Thymus (tissue), 11 donors: ENCODE results near the gene CDC42EP2. TPM values are rescaled to one million over a fixed set of nuclear protein-coding genes. Genes with fewer than 3 reads are reported as not detected.

Source experiments
- DNase-seq, 9 donors: peaks; one replicate each; pipeline ENCODE4 v3.0.0-alpha.2; 2013; ENCODE audit warnings: low spot score in 9 of 9, low read depth in 6 of 9, missing footprints in 1 of 9
- H3K27ac ChIP-seq, 2 donors: one replicate each; pipeline ENCODE4 v1.5.1; 2013; ENCODE audit warnings: control low read depth in 1 of 2, low read depth in 1 of 2, low read length in 1 of 2, mild to moderate bottlenecking in 1 of 2, moderate library complexity in 1 of 2
- H3K27me3 ChIP-seq, 2 donors: one replicate each; pipeline ENCODE4 v1.5.1; 2013; ENCODE audit warnings: low read length in 1 of 2; ENCODE audit not compliant: control insufficient read depth in 2 of 2, insufficient read depth in 1 of 2
- H3K36me3 ChIP-seq, 2 donors: one replicate each; pipeline ENCODE4 v1.5.1; 2013; ENCODE audit warnings: low read length in 1 of 2, mild to moderate bottlenecking in 1 of 2, moderate library complexity in 1 of 2; ENCODE audit not compliant: control insufficient read depth in 2 of 2, insufficient read depth in 2 of 2
- H3K4me1 ChIP-seq, 2 donors: one replicate each; pipeline ENCODE4 v1.5.1; 2013; ENCODE audit warnings: low read length in 2 of 2; ENCODE audit not compliant: control insufficient read depth in 2 of 2, insufficient read depth in 2 of 2
- H3K4me3 ChIP-seq, 2 donors: one replicate each; pipeline ENCODE4 v1.5.1; 2013; ENCODE audit warnings: low read length in 2 of 2, control low read depth in 1 of 2, mild to moderate bottlenecking in 1 of 2
- H3K9me3 ChIP-seq, 2 donors: one replicate each; pipeline ENCODE4 v1.5.1; 2013; ENCODE audit warnings: low read length in 1 of 2, mild to moderate bottlenecking in 1 of 2; ENCODE audit not compliant: control insufficient read depth in 2 of 2, insufficient read depth in 1 of 2
- WGBS: extraction: QIAGEN DNeasy Blood & Tissue Kit; methylation state at CpG from one replicate; pipeline ENCODE4 v1.1.7; 2013; 5-methylcytosine and 5-hydroxymethylcytosine counted together
- polyA plus RNA-seq: library from polyadenylated mRNA; stranded (reverse); fragments of 200-250 nt; gene quantifications from one replicate; pipeline ENCODE4 v1.2.3, GENCODE V29; 2013
- total RNA-seq: library from RNA; stranded (reverse); fragments of 120-200 nt; gene quantifications from one replicate; pipeline ENCODE4 v1.2.4, GENCODE V29; 2013
- donor health status: healthy.

CDC42EP2 gene
- total and polyA plus RNA-seq, 2 donors: 0.33 to 3.2 TPM

- no peak overlapping the region for H3K27ac ChIP-seq
- DNase-seq: no peak
These were observed 56.0 kb downstream of the CDC42EP2 start for GRCh38 chr11:65370659-65371049.

More at GRCh38 chr11:65370659-65371049, 56.0 kb downstream of the CDC42EP2 start:
- no peak overlapping the region for H3K4me3 ChIP-seq
- H3K9me3 ChIP-seq: no peaks in the 10 kb centered on the region
- WGBS: 94% methylated on average over 6 of the region's 6 CpGs
- H3K27me3 ChIP-seq: no peaks in the 10 kb centered on the region
- no peaks in the 10 kb centered on the region for H3K4me1 ChIP-seq
- no peaks in the 10 kb centered on the region for H3K36me3 ChIP-seq

Other genes with a start within 250 kb of the CDC42EP2 start
- gene CDCA5, start 230.8 kb upstream of the CDC42EP2 start, total RNA-seq: 26.8 TPM
- 2.2 TPM for gene CDCA5, start 230.8 kb upstream of the CDC42EP2 start, polyA plus RNA-seq
- 16.8 TPM for gene ZFPL1, start 230.6 kb upstream of the CDC42EP2 start, total RNA-seq
- 42.5 TPM for gene ZFPL1, start 230.6 kb upstream of the CDC42EP2 start, polyA plus RNA-seq
- gene VPS51, start 218.7 kb upstream of the CDC42EP2 start, total RNA-seq: 110 TPM
- 121 TPM for gene VPS51, start 218.7 kb upstream of the CDC42EP2 start, polyA plus RNA-seq
- 16.1 TPM for gene TM7SF2, start 203.0 kb upstream of the CDC42EP2 start, total RNA-seq
- gene TM7SF2, start 203.0 kb upstream of the CDC42EP2 start, polyA plus RNA-seq: 35.8 TPM
- 10.1 TPM for gene ZNHIT2, start 197.2 kb upstream of the CDC42EP2 start, total RNA-seq
- gene ZNHIT2, start 197.2 kb upstream of the CDC42EP2 start, polyA plus RNA-seq: 16.5 TPM
- gene FAU, start 192.7 kb upstream of the CDC42EP2 start, total RNA-seq: 1,067 TPM
- gene FAU, start 192.7 kb upstream of the CDC42EP2 start, polyA plus RNA-seq: 1,132 TPM
- 42.3 TPM for gene MRPL49, start 192.5 kb upstream of the CDC42EP2 start, total RNA-seq
- gene MRPL49, start 192.5 kb upstream of the CDC42EP2 start, polyA plus RNA-seq: 36.2 TPM
- gene SYVN1, start 180.3 kb upstream of the CDC42EP2 start, total RNA-seq: 3.6 TPM
- 22.7 TPM for gene SYVN1, start 180.3 kb upstream of the CDC42EP2 start, polyA plus RNA-seq
- not detected for gene SPDYC, start 144.6 kb upstream of the CDC42EP2 start, total RNA-seq
- gene SPDYC, start 144.6 kb upstream of the CDC42EP2 start, polyA plus RNA-seq: 0.11 TPM
- gene CAPN1, start 132.9 kb upstream of the CDC42EP2 start, total RNA-seq: 31.9 TPM
- 104 TPM for gene CAPN1, start 132.9 kb upstream of the CDC42EP2 start, polyA plus RNA-seq
- gene POLA2, start 52.9 kb upstream of the CDC42EP2 start, total RNA-seq: 21.0 TPM
- 7.3 TPM for gene POLA2, start 52.9 kb upstream of the CDC42EP2 start, polyA plus RNA-seq
- gene DPF2, start 19.0 kb downstream of the CDC42EP2 start, total RNA-seq: 29.7 TPM
- 30.8 TPM for gene DPF2, start 19.0 kb downstream of the CDC42EP2 start, polyA plus RNA-seq
- gene TIGD3, start 39.9 kb downstream of the CDC42EP2 start, total RNA-seq: 1.0 TPM
- gene TIGD3, start 39.9 kb downstream of the CDC42EP2 start, polyA plus RNA-seq: 1.9 TPM
- 8.1 TPM for gene SLC25A45, start 67.8 kb downstream of the CDC42EP2 start, total RNA-seq
- gene SLC25A45, start 67.8 kb downstream of the CDC42EP2 start, polyA plus RNA-seq: 35.3 TPM
- 15.2 TPM for gene FRMD8, start 71.8 kb downstream of the CDC42EP2 start, total RNA-seq
- gene FRMD8, start 71.8 kb downstream of the CDC42EP2 start, polyA plus RNA-seq: 21.4 TPM
- 9.2 TPM for gene NEAT1, start 107.9 kb downstream of the CDC42EP2 start, total RNA-seq
- 3,325 TPM for gene NEAT1, start 107.9 kb downstream of the CDC42EP2 start, polyA plus RNA-seq
- 3,158 TPM for gene MALAT1, start 184.2 kb downstream of the CDC42EP2 start, total RNA-seq
- 682 TPM for gene MALAT1, start 184.2 kb downstream of the CDC42EP2 start, polyA plus RNA-seq
- 41.0 TPM for gene SCYL1, start 210.2 kb downstream of the CDC42EP2 start, total RNA-seq
- 68.1 TPM for gene SCYL1, start 210.2 kb downstream of the CDC42EP2 start, polyA plus RNA-seq
- 13.3 TPM for gene LTBP3, start 243.5 kb downstream of the CDC42EP2 start, total RNA-seq
- gene LTBP3, start 243.5 kb downstream of the CDC42EP2 start, polyA plus RNA-seq: 64.6 TPM